ENCODE data around the gene UBXN4.
"Not testable (repeated sequence)": the region's sequence is repeated elsewhere in the genome, so short reads cannot be mapped to it uniquely, and the experiment has no call there.

UBXN4 gene

DNA sequence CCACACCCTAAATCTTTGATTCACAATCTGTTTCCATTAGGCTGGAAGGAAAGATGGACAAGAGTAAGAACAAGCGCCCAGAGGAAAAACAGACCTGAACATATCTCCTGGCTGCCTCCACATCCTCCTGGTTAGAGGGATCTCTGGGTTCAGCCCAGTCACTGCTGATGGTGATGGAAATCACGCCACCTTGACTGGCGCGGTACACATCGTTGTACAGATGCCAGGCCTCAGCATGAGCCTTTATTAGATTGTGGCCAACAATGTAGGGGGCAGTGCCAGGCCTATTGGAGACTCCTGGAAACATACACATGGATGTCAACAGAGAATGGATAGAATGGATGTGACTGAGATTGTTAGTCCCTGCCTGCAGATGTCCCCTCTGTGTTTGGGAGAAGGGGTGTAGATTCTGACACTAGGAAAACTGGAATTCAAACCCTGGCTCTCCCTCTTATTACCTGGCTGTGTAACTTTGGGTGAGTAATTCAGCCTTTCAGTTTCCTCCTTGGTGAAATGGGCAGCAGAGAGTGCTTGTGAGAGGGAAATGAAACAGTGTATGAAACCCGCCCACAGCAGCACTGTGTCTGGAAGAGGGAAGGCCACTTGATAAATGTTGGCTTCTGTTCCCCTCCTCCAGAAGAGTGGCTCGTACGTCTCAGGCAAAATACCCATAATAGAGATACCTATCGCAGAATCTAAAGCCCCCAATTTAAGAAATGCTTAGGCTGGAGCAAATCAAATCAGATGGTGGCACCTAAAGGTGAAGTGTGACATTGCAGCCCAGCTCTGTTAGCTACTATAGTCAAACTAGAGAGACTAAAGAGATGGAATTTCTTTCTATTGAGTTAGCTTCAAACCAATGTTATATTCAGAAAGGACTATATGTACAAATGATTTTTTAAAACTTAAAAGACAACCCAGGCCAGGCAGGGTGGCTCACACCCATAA lies 59.1 kb downstream of the UBXN4 start:
- H3K4me3 ChIP-seq (ENCODE audit: low read depth, low read length) = no peak overlapping the region
- TF ChIP-seq, protein P1, sequence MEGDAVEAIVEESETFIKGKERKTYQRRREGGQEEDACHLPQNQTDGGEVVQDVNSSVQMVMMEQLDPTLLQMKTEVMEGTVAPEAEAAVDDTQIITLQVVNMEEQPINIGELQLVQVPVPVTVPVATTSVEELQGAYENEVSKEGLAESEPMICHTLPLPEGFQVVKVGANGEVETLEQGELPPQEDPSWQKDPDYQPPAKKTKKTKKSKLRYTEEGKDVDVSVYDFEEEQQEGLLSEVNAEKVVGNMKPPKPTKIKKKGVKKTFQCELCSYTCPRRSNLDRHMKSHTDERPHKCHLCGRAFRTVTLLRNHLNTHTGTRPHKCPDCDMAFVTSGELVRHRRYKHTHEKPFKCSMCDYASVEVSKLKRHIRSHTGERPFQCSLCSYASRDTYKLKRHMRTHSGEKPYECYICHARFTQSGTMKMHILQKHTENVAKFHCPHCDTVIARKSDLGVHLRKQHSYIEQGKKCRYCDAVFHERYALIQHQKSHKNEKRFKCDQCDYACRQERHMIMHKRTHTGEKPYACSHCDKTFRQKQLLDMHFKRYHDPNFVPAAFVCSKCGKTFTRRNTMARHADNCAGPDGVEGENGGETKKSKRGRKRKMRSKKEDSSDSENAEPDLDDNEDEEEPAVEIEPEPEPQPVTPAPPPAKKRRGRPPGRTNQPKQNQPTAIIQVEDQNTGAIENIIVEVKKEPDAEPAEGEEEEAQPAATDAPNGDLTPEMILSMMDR (IDR thresholded peaks at IDR 0.05; ENCODE audit: low read depth, low read length, missing control alignments) = no peak
- in situ Hi-C loops (cut with HindIII; ENCODE audit: low sequenced_read_pairs) = no loop called here
- DNase-seq (ENCODE audit: low read depth) = no peak

DNA sequence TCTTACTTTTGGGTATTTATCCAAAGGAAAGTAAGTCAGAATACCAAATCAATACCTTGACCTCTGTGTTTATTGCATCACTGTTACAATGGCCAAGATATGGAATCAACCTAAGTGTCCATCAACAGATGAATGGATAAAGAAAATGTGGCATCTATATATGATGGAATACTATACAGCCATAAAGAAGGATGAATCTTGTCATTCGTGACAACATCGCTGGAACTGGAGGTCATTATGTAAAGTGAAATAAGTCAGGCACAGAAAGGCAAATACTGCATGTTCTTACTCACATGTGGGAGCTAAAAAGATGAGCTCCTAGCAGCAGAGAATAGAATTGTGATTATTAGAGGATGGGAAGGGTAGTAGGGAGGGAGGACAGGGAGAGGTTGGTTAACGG lies 60.7 kb downstream of the UBXN4 start:
- in situ Hi-C loops (cut with HindIII; ENCODE audit: low sequenced_read_pairs) = no loop called here
- no peak for DNase-seq (ENCODE audit: low read depth)

DNA sequence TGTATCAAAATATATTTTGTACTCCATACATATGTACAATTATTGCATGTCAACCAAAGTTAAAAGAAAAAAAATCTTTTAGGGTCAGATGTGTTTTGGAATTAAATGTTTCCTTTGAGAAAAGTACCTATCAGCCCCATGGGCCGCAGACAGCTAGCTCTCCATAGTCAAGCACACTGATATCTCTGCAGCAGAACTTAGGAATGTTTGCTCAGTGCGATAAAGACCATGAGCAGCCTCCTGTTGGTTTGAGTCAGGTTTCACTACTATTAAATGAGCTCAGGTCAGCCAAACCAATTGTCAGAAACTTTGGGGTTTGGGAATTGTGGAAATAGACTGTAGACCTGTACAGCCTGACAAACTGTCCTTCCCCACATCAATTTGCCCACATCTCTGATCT lies 61.6 kb downstream of the UBXN4 start:
- no peak for DNase-seq (ENCODE audit: low read depth)
- no peak overlapping the region for H3K4me3 ChIP-seq (ENCODE audit: low read depth, low read length)
- in situ Hi-C loops (cut with HindIII; ENCODE audit: low sequenced_read_pairs) = no loop called here
- TF ChIP-seq, protein P1 (IDR thresholded peaks at IDR 0.05; ENCODE audit: low read depth, low read length, missing control alignments) = no peak

More for the DNA sequence above, 60.7 kb downstream of the UBXN4 start:
- H3K4me3 ChIP-seq (ENCODE audit: low read depth, low read length) = no peak overlapping the region
- TF ChIP-seq, protein P1 (IDR thresholded peaks at IDR 0.05; ENCODE audit: low read depth, low read length, missing control alignments) = no peak

DNA sequence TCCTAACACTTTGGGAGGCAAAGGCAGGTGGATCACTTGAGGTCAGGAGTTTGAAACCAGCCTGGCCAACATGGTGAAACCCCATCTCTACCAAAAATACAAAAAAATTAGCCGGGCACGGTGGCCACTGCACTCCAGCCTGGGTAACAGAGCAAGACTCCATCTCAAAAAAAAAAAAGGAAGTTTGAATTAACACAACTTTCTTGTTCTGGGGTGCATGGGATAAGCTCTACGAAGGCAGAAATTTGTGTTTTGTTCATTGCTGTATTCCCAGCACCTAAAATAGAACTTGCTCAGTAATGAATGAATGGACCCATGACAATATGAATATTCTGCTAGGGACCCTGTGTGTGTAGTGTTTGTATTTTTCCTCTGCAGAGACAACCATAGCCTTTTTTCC lies 66.2 kb downstream of the UBXN4 start:
- DNase-seq (ENCODE audit: low read depth); H3K4me3 ChIP-seq (ENCODE audit: low read depth, low read length); in situ Hi-C loops (cut with HindIII; ENCODE audit: low sequenced_read_pairs): not testable (repeated sequence)

DNA sequence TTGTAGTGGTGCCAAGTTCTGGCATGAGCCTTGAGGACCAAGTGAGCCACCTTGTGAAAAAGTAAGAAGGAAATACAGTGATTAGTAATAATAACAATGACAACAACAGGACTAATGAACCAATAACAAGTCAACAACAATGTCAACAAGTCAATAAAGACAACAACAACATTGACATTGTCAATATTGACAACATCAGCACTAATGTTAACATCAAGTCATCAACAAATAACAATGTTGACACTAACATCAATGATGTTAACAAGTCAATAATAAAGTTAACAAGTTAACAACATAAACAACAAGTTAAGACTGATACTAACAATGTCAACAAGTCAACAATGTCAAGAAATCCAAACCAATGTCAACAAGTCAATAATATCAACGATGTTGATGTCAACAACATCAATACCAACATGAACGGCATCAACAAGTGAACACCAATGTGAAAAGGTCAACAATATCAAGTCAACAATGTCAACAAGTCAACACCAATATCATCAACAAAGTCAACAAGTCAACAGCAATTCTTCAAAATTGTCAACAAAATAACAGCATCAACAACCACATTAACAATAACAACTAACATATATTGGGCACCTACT lies 71.4 kb downstream of the UBXN4 start:
- H3K4me3 ChIP-seq (ENCODE audit: low read depth, low read length) = no peak overlapping the region
- in situ Hi-C loops (cut with HindIII; ENCODE audit: low sequenced_read_pairs) = no loop called here
- TF ChIP-seq, protein P1 (IDR thresholded peaks at IDR 0.05; ENCODE audit: low read depth, low read length, missing control alignments) = no peak
- no peak for DNase-seq (ENCODE audit: low read depth)

DNA sequence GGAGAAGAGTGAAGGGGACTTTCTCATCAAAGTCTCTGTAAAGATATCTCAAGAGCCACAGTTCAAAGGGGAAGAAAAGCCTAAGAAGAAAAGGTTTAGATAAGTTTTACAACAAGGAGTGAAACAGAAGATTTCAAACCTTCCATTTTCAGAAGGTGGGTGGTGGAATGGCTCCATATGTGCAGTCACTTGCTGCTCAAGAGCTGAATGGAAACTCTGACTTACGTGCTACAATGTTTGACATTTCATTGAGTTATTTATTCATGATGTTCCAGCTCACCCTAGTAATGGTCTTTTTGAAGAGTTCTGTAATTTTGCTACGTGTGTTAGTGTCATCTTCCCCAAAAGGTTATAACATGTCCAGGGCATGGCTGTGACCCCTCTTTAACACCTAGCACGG lies 73.6 kb downstream of the UBXN4 start:
- in situ Hi-C loops (cut with HindIII; ENCODE audit: low sequenced_read_pairs) = no loop called here
- DNase-seq (ENCODE audit: low read depth) = no peak
- no peak overlapping the region for H3K4me3 ChIP-seq (ENCODE audit: low read depth, low read length)
- TF ChIP-seq, protein P1 (IDR thresholded peaks at IDR 0.05; ENCODE audit: low read depth, low read length, missing control alignments) = no peak

DNA sequence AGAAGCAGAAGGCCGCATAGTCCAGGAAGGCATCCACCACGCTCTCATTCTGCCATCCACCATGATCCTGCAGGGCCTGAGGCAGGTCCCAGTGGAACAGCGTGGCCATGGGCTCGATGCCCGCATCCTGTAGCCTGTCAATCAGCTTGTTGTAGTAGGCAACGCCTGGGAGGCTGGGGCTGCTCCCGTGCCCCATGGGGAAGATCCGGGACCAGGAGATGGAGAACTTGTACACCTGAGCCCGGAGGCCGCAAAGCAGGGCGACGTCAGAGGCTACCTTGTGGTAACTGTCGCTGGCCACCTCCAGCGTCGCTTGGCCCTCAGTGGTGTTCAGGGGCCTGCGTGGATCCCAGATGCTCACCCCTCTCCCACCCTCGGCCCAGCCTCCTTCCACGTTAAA lies 75.8 kb downstream of the UBXN4 start:
- DNase-seq (ENCODE audit: low read depth) = no peak
- TF ChIP-seq, protein P1 (IDR thresholded peaks at IDR 0.05; ENCODE audit: low read depth, low read length, missing control alignments) = no peak
- H3K4me3 ChIP-seq (ENCODE audit: low read depth, low read length) = no peak overlapping the region
- in situ Hi-C loops (cut with HindIII; ENCODE audit: low sequenced_read_pairs) = no loop called here
